ENCODE measurements around the gene OSBPL9. TPM values are rescaled to one million over a fixed set of nuclear protein-coding genes. Genes with fewer than 3 reads are reported as not detected.

Gene OSBPL9
- total RNA-seq, 2 experiments from 2014 or later, result 35.6 to 36.5 TPM

- no peak for ATAC-seq (ENCODE audit: poor library complexity)
- H3K36me3 Mint-ChIP-seq (ENCODE audit: low read depth), result no peaks in the 10 kb centered on the region
- Histone ChIP-seq H3K27me3 (ENCODE audit: control insufficient read depth in 1 of 2, insufficient read depth in 2 of 2, low read length in 2 of 2) (no peaks in the 10 kb centered on the region), H3K36me3 (ENCODE audit: insufficient read depth, low read length) (no peaks in the 10 kb centered on the region), H3K4me3 (ENCODE audit: low read length) (no peak overlapping the region), H3K27ac (ENCODE audit: low read depth in 1 of 2, low read length in 2 of 2) (no peak overlapping the region), H3K9me3 (ENCODE audit: control insufficient read depth in 1 of 2, insufficient read depth in 1 of 2, low read length in 2 of 2) (no peaks in the 10 kb centered on the region), H3K4me1 (ENCODE audit: insufficient read depth, low read length) (no peaks in the 10 kb centered on the region)
- POLR2A ChIA-PET, result no interaction called here
- H3K4me1 Mint-ChIP-seq (ENCODE audit: low read depth), result peaks cover 11% of the 10 kb centered on the region
- TF ChIP-seq CTCF (IDR thresholded peaks at IDR 0.05), result no peak
- no peaks in the 10 kb centered on the region for H3K27me3 Mint-ChIP-seq
- intact Hi-C loops (cut with DNase I, micrococcal nuclease), result no loop called here
- no peak for DNase-seq
- CTCF ChIA-PET, result no interaction called here
- H3K27ac Mint-ChIP-seq, result no peak overlapping the region
- H3K4me3 Mint-ChIP-seq, result no peak overlapping the region
- no peaks in the 10 kb centered on the region for H3K9me3 Mint-ChIP-seq
Observed at GRCh38 chr1:51663105-51663504, 46.2 kb downstream of the OSBPL9 start.

GRCh38 chr1:51663721-51664120 is 46.8 kb downstream of the OSBPL9 start:
- Mint-ChIP-seq H3K9me3 (no peaks in the 10 kb centered on the region), H3K4me3 (no peak overlapping the region), H3K27ac (no peak overlapping the region), H3K27me3 (no peaks in the 10 kb centered on the region), H3K4me1 (ENCODE audit: low read depth) (peaks cover 11% of the 10 kb centered on the region), H3K36me3 (ENCODE audit: low read depth) (no peaks in the 10 kb centered on the region)
- intact Hi-C loops (cut with DNase I, micrococcal nuclease), result no loop called here
- Histone ChIP-seq H3K27ac (ENCODE audit: low read depth in 1 of 2, low read length in 2 of 2) (no peak overlapping the region), H3K9me3 (ENCODE audit: control insufficient read depth in 1 of 2, insufficient read depth in 1 of 2, low read length in 2 of 2) (no peaks in the 10 kb centered on the region), H3K27me3 (ENCODE audit: control insufficient read depth in 1 of 2, insufficient read depth in 2 of 2, low read length in 2 of 2) (no peaks in the 10 kb centered on the region), H3K4me3 (ENCODE audit: low read length) (no peak overlapping the region), H3K4me1 (ENCODE audit: insufficient read depth, low read length) (no peaks in the 10 kb centered on the region), H3K36me3 (ENCODE audit: insufficient read depth, low read length) (no peaks in the 10 kb centered on the region)
- no peak for TF ChIP-seq CTCF (IDR thresholded peaks at IDR 0.05)
- DNase-seq (no peak), ATAC-seq (ENCODE audit: poor library complexity) (no peak)
- ChIA-PET CTCF (interaction anchor here (0.6 kb wide), 1 partner anchor 478 kb away, joined by 3 read pairs; no protein-coding TSS in a partner anchor), POLR2A (no interaction called here)

GRCh38 chr1:51664421-51665240 is 47.7 kb downstream of the OSBPL9 start:
- H3K9me3 ChIP-seq (ENCODE audit: control insufficient read depth in 1 of 2, insufficient read depth in 1 of 2, low read length in 2 of 2), result no peaks in the 10 kb centered on the region
- Mint-ChIP-seq H3K27me3 (no peaks in the 10 kb centered on the region), H3K36me3 (ENCODE audit: low read depth) (no peaks in the 10 kb centered on the region), H3K9me3 (no peaks in the 10 kb centered on the region), H3K4me3 (no peak overlapping the region), H3K4me1 (ENCODE audit: low read depth) (peaks cover 11% of the 10 kb centered on the region), H3K27ac (no peak overlapping the region)
- H3K27me3 ChIP-seq (ENCODE audit: control insufficient read depth in 1 of 2, insufficient read depth in 2 of 2, low read length in 2 of 2), result no peaks in the 10 kb centered on the region
- ChIA-PET POLR2A (no interaction called here), CTCF (interaction anchor here (0.6 kb wide), 1 partner anchor 478 kb away, joined by 3 read pairs; no protein-coding TSS in a partner anchor)
- ATAC-seq (ENCODE audit: poor library complexity) (no peak), DNase-seq (no peak)
- no peaks in the 10 kb centered on the region for H3K4me1 ChIP-seq (ENCODE audit: insufficient read depth, low read length)
- H3K27ac ChIP-seq (ENCODE audit: low read depth in 1 of 2, low read length in 2 of 2), result no peak overlapping the region
- no peak for TF ChIP-seq CTCF (IDR thresholded peaks at IDR 0.05)
- H3K36me3 ChIP-seq (ENCODE audit: insufficient read depth, low read length), result no peaks in the 10 kb centered on the region
- intact Hi-C loops (cut with DNase I, micrococcal nuclease), result no loop called here
- no peak overlapping the region for H3K4me3 ChIP-seq (ENCODE audit: low read length)

Data from CD4-positive, alpha-beta T cell (primary cell).